GM12873 (cell line): ENCODE data around the gene OSCP1.

Source experiments
- CTCF ChIP-seq: IDR thresholded peaks from 2 replicates; pipeline ENCODE4 v1.5.1; 2012; ENCODE audit warnings: low read depth, mild to moderate bottlenecking, moderate library complexity, low read length, control low read depth; ENCODE audit not compliant: insufficient read depth; ENCODE audit errors: missing control alignments

Gene OSCP1

GRCh38 chr1:36385410-36386264, 64.6 kb downstream of the OSCP1 start, which contains the start of gene STK40:
Gene STK40, minus strand, starts transcription at chr1:36385924. Its CDS starts 24,592 bp downstream, at chr1:36361332.
- TF ChIP-seq CTCF, result no peak

- no peak for TF ChIP-seq CTCF
Observed at GRCh38 chr1:36384542-36385409, 65.5 kb downstream of the OSCP1 start.

GRCh38 chr1:36383240-36383639, 67.0 kb downstream of the OSCP1 start:
- no peak for TF ChIP-seq CTCF

- TF ChIP-seq CTCF, result no peak
Observed at GRCh38 chr1:36382669-36383068, 67.6 kb downstream of the OSCP1 start.

- TF ChIP-seq CTCF, result no peak
Observed at GRCh38 chr1:36382231-36382630, 68.0 kb downstream of the OSCP1 start.

GRCh38 chr1:36381405-36381804, 68.8 kb downstream of the OSCP1 start:
- no peak for TF ChIP-seq CTCF

- TF ChIP-seq CTCF, result no peak
Observed at GRCh38 chr1:36380782-36381181, 69.5 kb downstream of the OSCP1 start.
